ENCODE measurements around the gene FAM13A. TPM values are rescaled to one million over a fixed set of nuclear protein-coding genes. Genes with fewer than 3 reads are reported as not detected.
"Not testable (repeated sequence)": the region's sequence is repeated elsewhere in the genome, so short reads cannot be mapped to it uniquely, and the experiment has no call there.

The FAM13A gene
- total RNA-seq, 1 experiment from 2014 or later: 60.3 TPM

DNA sequence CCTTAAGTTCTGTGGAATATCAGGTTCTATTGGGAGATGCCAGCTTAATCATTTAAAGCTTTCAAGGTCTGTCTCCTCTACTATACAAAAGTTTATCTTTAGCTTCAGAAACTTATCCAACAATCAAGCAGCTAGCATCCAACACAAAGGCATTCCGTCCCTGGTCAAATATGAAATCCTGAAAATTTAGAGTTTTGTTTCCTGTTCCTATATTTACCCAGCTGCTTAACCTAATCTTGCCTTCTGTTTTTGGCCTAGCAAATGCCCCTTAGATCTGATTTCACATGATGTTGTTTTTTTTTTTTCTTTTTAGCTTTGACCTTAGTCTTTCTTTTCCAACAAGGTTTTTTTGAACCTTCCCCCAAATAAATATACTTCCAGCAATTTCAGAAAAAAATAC is 33.8 kb downstream of the FAM13A start:
- peaks cover 25% of the 10 kb centered on the region for H3K4me1 ChIP-seq
- H3K4me3 ChIP-seq: peak overlapping the region; percentile 15
- no peaks in the 10 kb centered on the region for H3K27me3 ChIP-seq
- DNase-seq: peak; percentile 36 to 83
- H3K9me3 ChIP-seq (replicated peaks): no peaks in the 10 kb centered on the region
- H3K27ac ChIP-seq: peak overlapping the region; percentile 75
- H3K36me3 ChIP-seq: peaks cover 11% of the 10 kb centered on the region

DNA sequence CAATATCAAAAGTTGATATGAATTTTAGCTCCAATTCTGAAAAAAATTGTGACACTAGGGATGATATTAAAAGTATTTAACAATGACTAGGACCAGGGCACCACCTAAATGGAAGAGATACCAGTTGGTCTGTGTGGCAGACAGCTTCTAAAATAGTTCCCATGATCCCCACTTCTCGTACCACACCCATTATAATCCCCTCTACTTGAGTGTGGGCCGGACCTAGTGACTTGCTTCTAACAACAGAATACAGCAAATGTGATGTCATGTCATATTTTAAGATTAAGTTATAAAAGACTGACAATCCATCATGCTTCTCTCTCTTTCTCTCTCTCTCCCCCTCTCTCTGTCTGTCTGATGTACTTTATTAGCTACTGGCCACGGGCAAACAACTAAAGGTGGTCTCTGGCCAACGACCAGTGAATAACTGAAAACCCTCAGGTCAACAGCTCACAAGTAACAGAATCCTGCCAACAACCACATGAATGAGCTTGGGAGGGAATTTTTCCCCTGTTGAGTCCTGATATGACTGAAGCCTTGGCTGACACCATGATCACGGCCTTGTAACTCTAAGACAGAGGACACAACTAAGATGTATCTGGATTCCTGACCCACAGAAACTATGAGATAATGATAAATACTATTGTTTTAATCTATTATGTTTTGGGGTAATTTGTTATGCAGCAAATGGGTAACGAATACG is 34.4 kb downstream of the FAM13A start:
- Histone ChIP-seq H3K27ac (peak overlapping the region; percentile 75), H3K9me3 (replicated peaks) (no peaks in the 10 kb centered on the region), H3K27me3 (no peaks in the 10 kb centered on the region), H3K4me3 (peak overlapping the region; percentile 15), H3K4me1 (peaks cover 25% of the 10 kb centered on the region), H3K36me3 (peaks cover 17% of the 10 kb centered on the region)
- peak; percentile 46 to 78 for DNase-seq

DNA sequence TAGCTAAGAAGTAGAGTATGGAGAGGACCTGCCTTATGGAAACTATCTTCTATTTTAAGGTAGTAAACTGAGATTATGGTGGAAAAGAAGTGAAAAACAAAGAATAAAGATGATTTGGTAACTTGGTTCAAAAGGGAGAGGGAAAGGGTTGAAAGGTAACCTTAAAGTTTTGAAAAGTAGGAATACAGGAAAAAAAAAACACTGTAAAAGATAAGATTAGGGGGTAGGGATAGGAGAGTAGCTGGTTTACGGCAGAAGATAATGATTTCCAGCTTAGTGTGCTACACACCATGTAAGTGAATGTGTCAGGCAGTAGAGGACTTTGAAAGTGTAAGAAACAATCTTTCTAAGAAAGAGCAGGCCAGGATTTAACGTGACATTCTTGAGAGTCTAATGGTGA is 35.3 kb downstream of the FAM13A start:
- H3K27ac ChIP-seq: no peak overlapping the region; the same call in 1 of the 2 replicates
- no peaks in the 10 kb centered on the region for H3K27me3 ChIP-seq
- H3K4me1 ChIP-seq: peaks cover 25% of the 10 kb centered on the region
- no peak for DNase-seq
- H3K4me3 ChIP-seq: no peak overlapping the region
- no peaks in the 10 kb centered on the region for H3K9me3 ChIP-seq (replicated peaks)
- peaks cover 26% of the 10 kb centered on the region for H3K36me3 ChIP-seq

DNA sequence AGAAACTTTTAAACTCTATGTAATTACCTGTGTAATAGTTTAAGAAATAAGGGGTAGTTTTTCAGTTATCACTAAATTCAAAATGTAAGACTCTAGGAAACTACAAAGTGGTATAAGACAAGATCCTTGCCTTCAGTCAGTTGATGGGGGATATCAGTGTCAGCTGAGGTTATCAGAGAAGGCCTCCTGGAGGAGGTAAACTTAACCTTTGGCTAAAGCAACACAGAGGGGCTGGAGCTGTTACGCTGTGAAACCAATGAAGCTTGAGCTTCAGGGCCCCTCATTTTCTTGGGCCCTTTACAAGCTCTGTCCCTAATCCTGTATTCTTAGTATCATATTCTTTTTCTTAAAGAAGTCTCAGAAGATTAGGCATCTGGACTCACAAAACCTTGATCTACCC is 35.9 kb downstream of the FAM13A start:
- Histone ChIP-seq H3K27ac (no peak overlapping the region), H3K36me3 (peaks cover 26% of the 10 kb centered on the region), H3K4me3 (no peak overlapping the region), H3K27me3 (no peaks in the 10 kb centered on the region), H3K9me3 (replicated peaks) (no peaks in the 10 kb centered on the region), H3K4me1 (peaks cover 25% of the 10 kb centered on the region)
- DNase-seq: no peak

DNA sequence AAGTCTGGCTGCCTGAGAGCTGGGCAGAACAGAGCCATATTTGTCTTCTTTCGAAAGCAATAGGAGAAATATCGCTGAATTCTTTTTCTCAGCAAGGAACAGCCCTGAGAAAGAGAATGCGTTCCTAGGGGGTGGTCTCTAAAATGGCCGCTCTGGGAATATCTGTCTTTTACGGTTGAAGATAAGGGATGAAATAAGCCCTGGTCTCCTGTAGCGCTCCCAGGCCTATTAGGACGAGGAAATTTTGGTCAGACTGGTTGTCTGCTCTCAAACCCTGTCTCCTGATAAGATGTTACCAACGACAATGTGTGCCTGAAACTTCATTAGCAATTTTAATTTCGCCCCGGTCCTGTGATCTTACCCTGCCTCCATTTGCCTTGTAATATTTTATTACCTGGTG is 42.1 kb downstream of the FAM13A start:
- H3K4me1 ChIP-seq, H3K4me3 ChIP-seq: not testable (repeated sequence)

DNA sequence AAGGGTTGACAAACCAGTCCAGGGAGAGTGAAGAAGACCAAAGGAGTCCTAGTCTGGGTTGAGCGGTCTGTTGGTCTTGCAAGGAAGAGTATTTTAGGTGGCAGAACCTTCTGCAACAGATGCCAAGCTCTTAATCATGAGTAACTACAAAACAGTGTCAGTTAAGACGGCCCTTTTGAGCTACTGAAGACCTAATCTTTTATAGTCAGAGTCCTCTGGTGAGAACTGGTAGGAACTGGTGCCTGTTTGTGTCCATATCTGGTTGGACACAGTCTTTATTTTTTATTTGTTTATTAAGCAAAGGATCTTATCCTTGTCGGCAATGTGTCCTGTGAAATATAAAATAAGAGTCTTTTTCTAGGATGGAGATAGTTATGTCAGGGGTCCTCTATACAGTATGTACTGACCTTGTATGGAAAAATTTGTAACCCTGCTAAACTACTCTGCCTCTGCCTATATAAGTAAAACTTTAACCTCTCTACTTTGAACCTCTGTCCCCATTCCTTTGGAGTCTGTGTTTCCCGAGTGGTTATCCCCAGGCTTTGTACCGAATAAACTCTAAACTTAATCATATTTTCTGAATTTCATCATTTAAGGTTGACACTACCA is 47.1 kb downstream of the FAM13A start:
- no peaks in the 10 kb centered on the region for H3K4me1 ChIP-seq
- DNase-seq: no peak
- no peak overlapping the region for H3K4me3 ChIP-seq
- no peaks in the 10 kb centered on the region for H3K27me3 ChIP-seq
- peaks cover 3% of the 10 kb centered on the region; the same call in 1 of the 2 replicates for H3K9me3 ChIP-seq (replicated peaks)
- H3K36me3 ChIP-seq: peaks cover 32% of the 10 kb centered on the region
- H3K27ac ChIP-seq: no peak overlapping the region

More for the DNA sequence above, 42.1 kb downstream of the FAM13A start:
- Histone ChIP-seq H3K9me3 (replicated peaks) (peaks cover 12% of the 10 kb centered on the region; the same call in 1 of the 2 replicates), H3K36me3 (peaks cover 63% of the 10 kb centered on the region)
- not testable (repeated sequence) for H3K27me3 ChIP-seq, DNase-seq, H3K27ac ChIP-seq

DNA sequence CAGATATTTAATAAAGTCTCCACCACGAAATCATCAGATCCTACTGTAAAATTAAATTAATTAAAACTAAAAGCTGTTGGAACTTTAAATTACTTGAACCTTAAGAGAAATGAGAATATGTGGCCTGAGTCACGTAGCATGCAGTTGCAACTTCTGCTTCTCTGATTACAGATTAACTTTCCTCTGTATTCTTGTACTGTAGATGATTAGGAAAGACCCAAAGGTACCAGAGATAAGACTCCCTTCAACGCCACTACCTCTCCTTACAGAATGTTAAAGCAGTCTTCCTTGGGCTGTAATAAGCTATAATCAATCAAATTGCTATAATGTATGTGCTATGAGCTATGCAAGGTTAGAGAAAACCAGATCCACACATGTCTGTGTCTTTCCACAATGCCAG is 47.9 kb downstream of the FAM13A start:
- no peaks in the 10 kb centered on the region for H3K4me1 ChIP-seq
- no peak overlapping the region for H3K27ac ChIP-seq
- H3K4me3 ChIP-seq: no peak overlapping the region
- DNase-seq: no peak
- H3K27me3 ChIP-seq: no peaks in the 10 kb centered on the region
- H3K9me3 ChIP-seq (replicated peaks): no peaks in the 10 kb centered on the region; the same call in 1 of the 2 replicates
- peaks cover 26% of the 10 kb centered on the region for H3K36me3 ChIP-seq

DNA sequence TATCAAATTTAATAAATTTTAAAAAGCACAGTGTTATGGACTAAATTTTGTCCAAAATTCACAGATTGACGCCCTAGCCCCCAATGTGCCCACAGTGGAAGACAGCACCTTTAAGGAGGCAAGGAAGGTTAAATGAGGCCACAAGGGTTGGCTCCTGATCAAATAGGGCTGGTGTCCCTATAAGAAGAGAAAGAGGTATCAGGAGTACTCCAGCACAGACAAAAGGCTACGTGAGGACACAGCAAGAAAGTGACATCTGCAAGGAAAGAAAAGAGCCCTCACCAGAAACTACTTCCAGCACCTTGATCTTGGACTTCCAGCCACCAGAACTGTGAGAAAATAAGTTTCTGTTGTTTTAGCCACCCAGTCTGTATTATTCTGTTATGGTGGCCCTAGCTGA is 48.8 kb downstream of the FAM13A start:
- H3K27me3 ChIP-seq: no peaks in the 10 kb centered on the region
- H3K4me1 ChIP-seq: no peaks in the 10 kb centered on the region
- peaks cover 19% of the 10 kb centered on the region for H3K36me3 ChIP-seq
- no peak overlapping the region for H3K27ac ChIP-seq
- H3K4me3 ChIP-seq: no peak overlapping the region
- DNase-seq: no peak
- no peaks in the 10 kb centered on the region for H3K9me3 ChIP-seq (replicated peaks)

DNA sequence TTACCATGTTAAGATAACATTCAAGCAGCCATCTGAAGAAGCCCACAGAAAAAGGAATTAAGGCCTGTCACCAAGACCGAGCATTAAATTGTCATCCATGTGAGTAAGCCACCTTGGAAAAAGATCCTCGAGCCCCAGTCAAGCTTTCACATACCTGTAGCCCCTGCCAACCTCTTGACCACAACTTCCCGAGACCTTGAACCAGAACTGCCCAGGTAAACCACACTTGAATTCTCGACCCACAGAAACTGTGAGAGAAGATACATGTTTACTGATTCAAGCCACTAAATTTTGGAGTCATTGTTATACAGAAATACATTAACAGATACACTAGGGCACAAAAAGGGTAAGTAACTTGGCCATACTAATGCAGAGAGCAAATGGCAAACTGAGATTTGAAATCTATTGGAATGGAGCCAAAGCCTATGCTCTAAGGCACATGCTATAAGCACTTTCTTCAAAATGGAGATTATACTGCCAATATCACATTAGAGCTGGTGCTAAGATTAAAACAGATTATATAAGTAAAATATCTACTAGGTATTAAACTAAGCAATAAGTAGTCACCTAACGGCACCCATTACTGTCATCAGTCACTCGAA is 49.5 kb downstream of the FAM13A start:
- H3K27ac ChIP-seq: no peak overlapping the region
- H3K4me3 ChIP-seq: no peak overlapping the region
- no peak for DNase-seq
- peaks cover 4% of the 10 kb centered on the region for H3K4me1 ChIP-seq
- no peaks in the 10 kb centered on the region for H3K27me3 ChIP-seq
- H3K9me3 ChIP-seq (replicated peaks): no peaks in the 10 kb centered on the region
- H3K36me3 ChIP-seq: peaks cover 19% of the 10 kb centered on the region

DNA sequence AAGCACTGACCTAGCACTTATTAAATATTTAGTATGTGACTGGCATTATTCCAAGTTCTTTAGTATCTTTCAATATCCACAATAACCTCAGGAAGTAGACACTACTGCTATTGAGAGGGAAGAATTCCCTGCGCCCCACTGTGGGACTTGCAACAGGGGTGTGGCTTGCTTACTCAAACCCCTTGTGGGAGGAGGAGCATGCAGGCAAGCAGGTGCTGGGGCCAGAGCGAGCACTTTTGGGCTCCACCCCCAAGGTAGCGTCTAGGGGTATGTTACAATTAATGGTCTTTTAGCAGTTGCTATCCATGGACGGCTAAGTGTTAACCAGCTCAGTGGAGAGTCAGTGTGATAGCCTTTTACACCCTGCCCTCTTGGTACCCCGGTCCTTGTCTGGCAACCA is 50.7 kb downstream of the FAM13A start:
- no peaks in the 10 kb centered on the region for H3K27me3 ChIP-seq
- no peaks in the 10 kb centered on the region for H3K9me3 ChIP-seq (replicated peaks)
- no peak overlapping the region for H3K27ac ChIP-seq
- no peak for DNase-seq
- peaks cover 14% of the 10 kb centered on the region for H3K4me1 ChIP-seq
- peaks cover 11% of the 10 kb centered on the region for H3K36me3 ChIP-seq
- no peak overlapping the region for H3K4me3 ChIP-seq

DNA sequence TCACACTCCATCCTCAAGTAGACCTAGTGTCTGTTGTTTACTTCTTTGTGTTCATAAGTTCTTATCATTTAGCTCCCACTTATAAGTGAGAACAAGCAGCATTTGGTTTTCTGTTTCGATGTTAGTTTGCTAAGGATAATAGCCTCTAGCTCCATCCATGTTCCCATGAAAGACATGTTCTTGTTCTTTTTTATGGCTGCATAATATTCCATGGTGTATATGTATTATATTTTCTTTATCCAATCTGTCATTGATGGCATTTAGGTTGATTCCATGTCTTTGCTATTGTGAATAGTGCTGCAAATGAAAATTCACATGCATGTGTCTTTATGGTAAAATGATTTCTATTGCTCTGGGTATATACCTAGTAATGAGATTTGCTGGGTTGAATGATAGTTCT is 51.9 kb downstream of the FAM13A start:
- H3K36me3 ChIP-seq; H3K9me3 ChIP-seq (replicated peaks): not testable (repeated sequence)
- H3K4me1 ChIP-seq: peaks cover 26% of the 10 kb centered on the region

DNA sequence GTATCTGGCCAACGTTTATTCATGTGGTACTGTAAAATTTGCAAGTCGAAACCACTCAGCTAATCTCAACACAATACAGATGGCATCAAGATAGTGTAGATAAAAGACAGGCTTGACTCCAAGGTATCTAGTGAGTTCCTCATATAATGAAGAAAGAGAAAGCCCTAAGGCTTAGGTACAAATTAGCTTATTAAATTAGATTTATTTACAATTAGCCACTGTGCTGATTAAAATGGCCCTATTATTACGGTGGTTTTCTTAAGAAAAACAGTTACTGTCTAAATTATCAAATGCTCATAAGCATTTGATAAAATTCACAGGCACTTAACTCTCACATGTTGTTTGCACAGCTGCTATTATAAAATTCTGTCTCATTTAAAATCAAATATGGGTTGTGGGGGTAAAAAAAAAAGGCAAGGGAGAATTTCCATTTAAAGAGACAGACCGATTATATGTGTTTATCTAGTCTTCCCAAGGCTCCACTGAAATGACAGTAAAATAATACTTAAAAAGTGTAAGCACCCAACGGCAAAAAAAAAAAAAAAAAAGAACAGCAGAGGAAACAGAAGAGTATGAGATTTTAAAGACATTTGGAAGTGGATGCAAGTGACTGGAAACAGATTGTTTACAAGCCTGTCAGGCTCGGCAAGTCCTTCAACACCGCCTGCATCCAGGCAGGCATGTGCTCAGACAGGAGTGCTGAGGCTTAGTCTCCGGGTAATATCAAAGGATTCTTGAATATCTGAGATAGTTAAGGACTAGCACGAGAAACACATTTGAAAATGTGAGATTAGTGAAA is 55.1 kb downstream of the FAM13A start:
- peak overlapping the region; percentile 47 for H3K27ac ChIP-seq
- no peak overlapping the region for H3K4me3 ChIP-seq
- H3K36me3 ChIP-seq: peaks cover 2% of the 10 kb centered on the region; the same call in 1 of the 2 replicates
- H3K27me3 ChIP-seq: no peaks in the 10 kb centered on the region
- no peaks in the 10 kb centered on the region for H3K9me3 ChIP-seq (replicated peaks)
- H3K4me1 ChIP-seq: peaks cover 28% of the 10 kb centered on the region
- DNase-seq: peak; percentile 13 to 48

More for the DNA sequence above, 51.9 kb downstream of the FAM13A start:
- DNase-seq, H3K27ac ChIP-seq, H3K27me3 ChIP-seq, H3K4me3 ChIP-seq: not testable (repeated sequence)

DNA sequence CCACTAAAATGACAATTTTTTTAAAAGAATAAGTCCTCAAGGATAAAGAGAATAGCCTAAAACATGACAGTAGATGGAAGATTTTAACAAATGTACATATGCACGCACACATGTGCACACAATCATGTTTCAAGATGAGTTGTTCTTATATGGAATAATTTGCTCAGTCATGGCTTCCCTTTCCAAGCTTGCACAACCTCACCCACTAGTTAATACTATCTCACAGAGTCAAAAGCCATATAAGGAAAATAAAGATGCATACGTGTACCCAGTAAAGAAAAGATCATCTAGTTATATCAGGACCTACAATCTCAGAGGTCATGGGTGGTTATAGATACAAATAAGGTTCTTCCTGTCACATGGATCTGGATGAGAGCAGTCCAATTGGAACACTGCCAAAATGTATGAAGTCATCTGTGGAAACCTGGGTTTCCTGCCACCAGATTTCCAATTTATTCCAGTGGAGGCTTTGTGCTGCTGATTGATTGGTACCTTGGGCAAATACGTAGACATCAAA is 56.1 kb downstream of the FAM13A start:
- no peak overlapping the region for H3K4me3 ChIP-seq
- no peaks in the 10 kb centered on the region for H3K9me3 ChIP-seq (replicated peaks)
- peak overlapping the region; percentile 47 for H3K27ac ChIP-seq
- peaks cover 2% of the 10 kb centered on the region; the same call in 1 of the 2 replicates for H3K36me3 ChIP-seq
- peak; percentile 64 to 83 for DNase-seq
- H3K4me1 ChIP-seq: peaks cover 28% of the 10 kb centered on the region
- no peaks in the 10 kb centered on the region for H3K27me3 ChIP-seq

DNA sequence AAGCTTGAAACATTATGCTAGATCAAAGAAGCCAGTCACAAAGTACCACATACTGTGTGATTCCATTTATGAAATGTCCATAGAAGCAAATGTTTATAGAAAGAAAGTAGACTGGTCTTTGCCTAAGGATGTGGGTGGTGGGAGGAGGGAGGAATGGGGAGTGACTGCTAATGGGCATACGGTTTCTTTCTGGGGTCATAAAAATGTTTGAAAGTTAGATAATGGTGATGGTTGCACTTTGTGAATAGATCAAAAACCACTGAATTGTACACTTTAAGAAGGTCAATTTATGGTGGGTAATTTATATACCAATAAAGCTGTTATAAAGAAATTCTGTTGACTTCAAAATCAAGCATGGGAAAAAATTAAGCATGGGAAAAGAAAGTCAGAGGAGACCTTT is 56.6 kb downstream of the FAM13A start:
- Histone ChIP-seq H3K27ac (peak overlapping the region; percentile 47), H3K27me3 (no peaks in the 10 kb centered on the region), H3K4me1 (peaks cover 28% of the 10 kb centered on the region), H3K9me3 (replicated peaks) (no peaks in the 10 kb centered on the region), H3K4me3 (no peak overlapping the region), H3K36me3 (peaks cover 2% of the 10 kb centered on the region; the same call in 1 of the 2 replicates)
- no peak for DNase-seq
